Transverse colon (tissue), 4 donors: ENCODE data around the gene NAALADL2. TPM values are rescaled to one million over a fixed set of nuclear protein-coding genes. Genes with fewer than 3 reads are reported as not detected.

Experiments
- DNase-seq: peaks from one replicate; pipeline ENCODE4 v3.0.0-alpha.2; 2019
- H3K27ac ChIP-seq, 4 donors: fragments of 200-600 bp; sonication (generic); 2 replicates each; pipeline ENCODE4 v1.5.1; 2016 to 2018; ENCODE audit warnings: inconsistent platforms in 4 of 4
- H3K27me3 ChIP-seq: fragments of 200-600 bp; sonication (generic); 2 replicates; pipeline ENCODE4 v1.5.1; 2017; ENCODE audit warnings: inconsistent platforms
- H3K36me3 ChIP-seq, 4 donors: fragments of 200-600 bp; sonication (generic); 2 replicates each; pipeline ENCODE4 v1.5.1; 2017 to 2019; ENCODE audit warnings: inconsistent platforms in 4 of 4
- H3K4me1 ChIP-seq, 4 donors: fragments of 200-600 bp; sonication (generic); 2 replicates each; pipeline ENCODE4 v1.5.1; 2017 to 2020; ENCODE audit warnings: inconsistent platforms in 4 of 4
- H3K4me3 ChIP-seq, 4 donors: fragments of 200-600 bp; sonication (generic); 1 replicate in 1 of 4; 2 replicates in 3 of 4; pipeline versions ENCODE4 v1.5.1 to v1.6.1; 2017 to 2019; ENCODE audit warnings: inconsistent platforms in 4 of 4
- H3K9me3 ChIP-seq, 2 donors: fragments of 200-600 bp; sonication (generic); 2 replicates each; pipeline ENCODE4 v1.5.1; 2017 to 2019; ENCODE audit warnings: inconsistent platforms in 2 of 2
- EP300 ChIP-seq: sonication (generic); formaldehyde crosslinking; IDR thresholded peaks from one replicate; pipeline ENCODE4 v1.6.1; 2017; ENCODE audit warnings: antibody characterized with exemption, low read depth
- POLR2A ChIP-seq: fragments of 450-650 bp; IDR thresholded peaks from one replicate; pipeline ENCODE4 v1.6.1; 2016; ENCODE audit warnings: antibody characterized with exemption, mild to moderate bottlenecking, moderate library complexity
- POLR2AphosphoS5 ChIP-seq, 3 donors: sonication (generic); formaldehyde crosslinking; IDR thresholded peaks; one replicate each; pipeline ENCODE4 v1.6.1; 2016; ENCODE audit warnings: antibody characterized with exemption in 3 of 3
- WGBS, 2 donors: methylation state at CpG; one replicate each; pipeline ENCODE4 v1.1.5; 2018; ENCODE audit warnings: low coverage in 1 of 2; 5-methylcytosine and 5-hydroxymethylcytosine counted together
- in situ Hi-C, 4 donors: fragments of 200-750 bp; cut with MboI; loops; one replicate each; pipeline versions ENCODE4 v1.15.0 to v1.15.1; 2017; ENCODE audit warnings: low sequenced_read_pairs in 3 of 4, low pct_ligation_motif_present in 1 of 4, low pct_unique_long_range_greater_than_20kb in 1 of 4
- intact Hi-C: fragments of 100-400 bp; cut with DNase I; formaldehyde crosslinking; loops from one replicate; pipeline ENCODE4 v1.15.1; 2023; ENCODE audit warnings: low total_unique reads
- total RNA-seq, 4 donors: library from RNA; depleted of rRNA; stranded (reverse); fragments of >200 nt; gene quantifications; one replicate each; pipeline ENCODE4 v1.1.0, GENCODE V29; 2016
- TF ChIP-seq, protein P1 (sequence below), 5 experiments: fragments of 200-600 bp in 3 of 5; fragments of 450-650 bp in 2 of 5; sonication (generic) in 3 of 5; IDR thresholded peaks; 1 replicate in 2 of 5; 2 replicates in 3 of 5; pipeline ENCODE4 v1.5.1; 2016 to 2017; ENCODE audit warnings: antibody characterized with exemption in 5 of 5, inconsistent platforms in 3 of 5, mild to moderate bottlenecking in 2 of 5, moderate library complexity in 1 of 5

Gene NAALADL2
- total RNA-seq, 4 donors from 2014 or later: 10.1 to 22.7 (median 15.1) TPM

DNA sequence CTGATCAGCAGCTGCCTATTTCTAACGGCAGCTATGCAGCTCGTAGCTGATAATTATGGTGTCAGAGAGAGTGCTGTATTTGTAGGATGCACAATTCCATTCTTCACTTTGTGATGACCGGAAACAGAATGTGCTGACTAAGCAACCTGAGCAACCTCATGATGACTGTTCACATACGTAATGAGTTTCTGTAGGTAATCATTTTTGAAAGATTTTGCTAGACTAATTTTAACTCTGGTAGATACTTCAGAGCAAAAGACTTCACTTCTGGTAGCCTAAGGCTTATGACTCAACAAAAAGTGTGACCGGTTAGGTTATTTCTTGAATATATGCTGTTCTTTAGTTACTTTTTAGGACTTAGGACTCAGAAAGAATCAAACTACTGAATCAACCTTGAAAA, 567.7 kb downstream of the NAALADL2 start:
- WGBS, 2 donors: 90 to 96% methylated on average over 5 of the region's 5 CpGs
- intact Hi-C loops (no loop called here), in situ Hi-C loops (no loop called here)
- DNase-seq: no peak
- Histone ChIP-seq H3K27me3 (no peaks in the 10 kb centered on the region), H3K9me3 (no peaks in the 10 kb centered on the region), H3K36me3 (no peaks in the 10 kb centered on the region), H3K4me1 (peaks cover 0 to 14% (median 0%) of the 10 kb centered on the region in 4 donors), H3K27ac (no peak overlapping the region), H3K4me3 (no peak overlapping the region)
- TF ChIP-seq, protein P1, sequence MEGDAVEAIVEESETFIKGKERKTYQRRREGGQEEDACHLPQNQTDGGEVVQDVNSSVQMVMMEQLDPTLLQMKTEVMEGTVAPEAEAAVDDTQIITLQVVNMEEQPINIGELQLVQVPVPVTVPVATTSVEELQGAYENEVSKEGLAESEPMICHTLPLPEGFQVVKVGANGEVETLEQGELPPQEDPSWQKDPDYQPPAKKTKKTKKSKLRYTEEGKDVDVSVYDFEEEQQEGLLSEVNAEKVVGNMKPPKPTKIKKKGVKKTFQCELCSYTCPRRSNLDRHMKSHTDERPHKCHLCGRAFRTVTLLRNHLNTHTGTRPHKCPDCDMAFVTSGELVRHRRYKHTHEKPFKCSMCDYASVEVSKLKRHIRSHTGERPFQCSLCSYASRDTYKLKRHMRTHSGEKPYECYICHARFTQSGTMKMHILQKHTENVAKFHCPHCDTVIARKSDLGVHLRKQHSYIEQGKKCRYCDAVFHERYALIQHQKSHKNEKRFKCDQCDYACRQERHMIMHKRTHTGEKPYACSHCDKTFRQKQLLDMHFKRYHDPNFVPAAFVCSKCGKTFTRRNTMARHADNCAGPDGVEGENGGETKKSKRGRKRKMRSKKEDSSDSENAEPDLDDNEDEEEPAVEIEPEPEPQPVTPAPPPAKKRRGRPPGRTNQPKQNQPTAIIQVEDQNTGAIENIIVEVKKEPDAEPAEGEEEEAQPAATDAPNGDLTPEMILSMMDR (IDR thresholded peaks at IDR 0.05): no peak
- TF ChIP-seq POLR2AphosphoS5 (IDR thresholded peaks at IDR 0.05) (no peak), POLR2A (no peak), EP300 (no peak)

DNA sequence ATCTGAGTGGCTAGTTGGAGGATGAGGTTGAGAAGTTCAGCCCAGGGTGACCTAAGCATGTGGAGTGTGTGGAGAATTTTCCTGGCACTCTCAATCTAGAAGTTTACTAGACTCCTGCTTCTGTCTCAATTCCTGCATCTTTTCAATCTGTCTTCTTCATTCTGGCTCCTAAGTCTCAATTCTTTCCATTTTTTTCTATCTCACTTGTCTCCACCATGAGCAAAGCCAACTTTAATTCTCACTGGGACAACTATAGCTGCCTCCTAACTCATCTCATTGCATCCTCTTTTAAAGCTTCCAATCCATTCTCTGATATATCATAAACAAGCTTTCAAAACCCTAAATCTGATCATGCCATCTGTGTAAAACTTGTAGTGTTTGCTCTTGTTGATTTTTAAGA, 569.3 kb downstream of the NAALADL2 start:
- intact Hi-C loops: no loop called here

DNA sequence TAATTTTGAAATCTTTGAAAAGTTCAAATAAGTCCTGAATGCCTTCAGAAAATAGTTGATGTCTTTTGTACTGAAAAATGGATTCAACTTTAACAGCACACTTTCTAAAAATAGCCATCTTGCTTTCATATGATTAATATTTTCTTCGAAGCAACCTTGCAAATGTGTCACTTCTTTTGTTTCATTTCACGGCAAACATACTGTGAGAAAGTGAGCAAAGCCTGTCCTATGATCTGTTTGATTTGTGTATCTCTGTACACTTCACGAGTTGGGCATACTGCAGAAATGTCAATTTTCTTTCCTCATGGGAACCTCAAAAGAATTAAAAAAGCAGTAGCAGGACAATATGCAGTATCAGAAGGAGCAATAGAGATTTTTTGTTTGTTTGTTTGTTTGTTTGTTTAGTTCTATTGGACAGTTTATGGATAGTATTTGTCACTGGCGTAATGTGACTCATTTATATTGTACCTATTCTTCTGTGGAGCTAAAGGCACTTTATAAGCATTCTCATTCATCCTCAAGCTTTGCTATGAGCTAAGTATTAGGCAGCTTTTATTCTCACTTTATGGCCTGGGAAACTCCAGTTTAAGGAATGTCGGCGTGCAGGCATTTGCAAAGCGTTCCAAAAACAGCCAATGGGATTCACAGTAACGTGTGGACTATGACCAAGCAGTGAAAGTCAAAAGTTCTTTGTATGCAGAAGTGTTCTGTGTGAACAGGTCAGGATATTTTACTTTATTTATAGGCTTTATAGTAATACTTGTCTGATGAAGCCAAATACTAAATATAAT, 572.0 kb downstream of the NAALADL2 start:
- Histone ChIP-seq H3K4me1 (peaks cover 0 to 22% (median 3%) of the 10 kb centered on the region in 4 donors), H3K9me3 (no peaks in the 10 kb centered on the region), H3K27ac (no peak overlapping the region), H3K4me3 (no peak overlapping the region), H3K36me3 (no peaks in the 10 kb centered on the region), H3K27me3 (no peaks in the 10 kb centered on the region)
- peak; percentile 9 for DNase-seq
- in situ Hi-C loops: no loop called here
- intact Hi-C loops: no loop called here
- 33 to 38% methylated on average over 8 of the region's 8 CpGs for WGBS, 2 donors
- TF ChIP-seq POLR2A: no peak
- no peak for TF ChIP-seq EP300
- TF ChIP-seq, protein P1 (IDR thresholded peaks at IDR 0.05): no peak
- TF ChIP-seq POLR2AphosphoS5 (IDR thresholded peaks at IDR 0.05): no peak

More for the DNA sequence above, 569.3 kb downstream of the NAALADL2 start:
- no peak overlapping the region for H3K27ac ChIP-seq
- no peak overlapping the region for H3K4me3 ChIP-seq
- H3K36me3 ChIP-seq: no peaks in the 10 kb centered on the region
- no peaks in the 10 kb centered on the region for H3K27me3 ChIP-seq
- no peaks in the 10 kb centered on the region for H3K9me3 ChIP-seq
- TF ChIP-seq POLR2AphosphoS5 (IDR thresholded peaks at IDR 0.05): no peak
- no peak for TF ChIP-seq POLR2A
- no peak for TF ChIP-seq EP300
- TF ChIP-seq, protein P1 (IDR thresholded peaks at IDR 0.05): no peak
- peaks cover 0 to 22% (median 3%) of the 10 kb centered on the region in 4 donors for H3K4me1 ChIP-seq
- no peak for DNase-seq
- in situ Hi-C loops: no loop called here

DNA sequence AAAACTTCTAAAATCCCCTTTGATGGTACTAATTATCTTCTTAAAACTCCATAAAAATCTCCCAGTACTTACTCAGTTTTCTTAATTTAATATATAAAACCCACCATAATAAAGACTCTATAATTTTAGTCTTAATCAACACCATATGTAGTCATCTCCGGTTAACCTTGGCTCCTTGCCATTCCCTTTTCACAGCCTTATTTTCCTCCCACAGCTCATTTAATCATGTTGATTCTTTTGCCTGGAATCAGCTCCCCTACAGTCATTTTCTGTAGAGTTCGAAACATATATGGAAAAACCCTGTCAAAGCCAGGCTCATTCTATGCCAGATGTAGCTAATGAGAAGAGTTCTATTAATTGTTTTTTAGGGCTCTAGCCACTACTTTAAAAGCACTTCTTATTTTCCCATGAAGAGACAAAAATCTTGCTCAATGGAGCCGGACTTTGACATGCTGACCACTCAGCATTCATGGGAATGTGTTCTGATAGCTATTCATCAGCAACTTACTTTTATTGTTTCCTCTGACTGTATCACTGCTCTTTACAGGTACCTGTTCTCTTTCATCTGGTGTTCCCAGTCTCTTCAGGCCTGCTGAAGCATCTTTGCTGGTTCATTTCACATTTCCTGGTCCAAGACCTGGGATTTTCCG, 573.4 kb downstream of the NAALADL2 start:
- in situ Hi-C loops: no loop called here

More for the DNA sequence above, 573.4 kb downstream of the NAALADL2 start:
- Histone ChIP-seq H3K27me3 (no peaks in the 10 kb centered on the region), H3K9me3 (no peaks in the 10 kb centered on the region), H3K36me3 (no peaks in the 10 kb centered on the region), H3K27ac (no peak overlapping the region), H3K4me3 (no peak overlapping the region), H3K4me1 (peaks cover 0 to 22% (median 3%) of the 10 kb centered on the region in 4 donors)
- no peak for DNase-seq
- WGBS, 2 donors: 61 to 68% methylated on average over 4 of the region's 4 CpGs
- TF ChIP-seq POLR2AphosphoS5 (IDR thresholded peaks at IDR 0.05): no peak
- TF ChIP-seq, protein P1 (IDR thresholded peaks at IDR 0.05): no peak
- no peak for TF ChIP-seq POLR2A
- no peak for TF ChIP-seq EP300
- intact Hi-C loops: no loop called here
